GM12878 (cell line): Measurements from ENCODE around the gene DCP1A.

ENCODE experiments used
- ATF3 ChIP-seq: IDR thresholded peaks from 2 replicates; pipeline ENCODE4 v1.6.1; 2011; ENCODE audit warnings: low read depth, mild to moderate bottlenecking, low read length, moderate library complexity, borderline replicate concordance; ENCODE audit errors: extremely low read depth
- BCL3 ChIP-seq: IDR thresholded peaks from 2 replicates; pipeline ENCODE4 v1.6.1; 2011; ENCODE audit warnings: borderline replicate concordance, low read depth, mild to moderate bottlenecking, moderate library complexity, low read length; ENCODE audit not compliant: insufficient read depth, poor library complexity, severe bottlenecking
- CBX5 ChIP-seq: sonication (generic); IDR thresholded peaks from 2 replicates; pipeline ENCODE4 v1.6.1; 2016; ENCODE audit warnings: low read depth, moderate library complexity, mild to moderate bottlenecking, inconsistent platforms
- CREM ChIP-seq: IDR thresholded peaks from 2 replicates; pipeline ENCODE4 v1.6.1; 2014; ENCODE audit warnings: antibody characterized with exemption, low read depth
- CTCF ChIP-seq, 3 experiments: IDR thresholded peaks in 2 of 3; conservative IDR thresholded peaks in 1 of 3; 2 replicates each; pipeline ENCODE4 v1.5.1; 2011; ENCODE audit warnings: low read depth in 3 of 3, low read length in 3 of 3, mild to moderate bottlenecking in 3 of 3, control low read depth in 2 of 3, moderate library complexity in 2 of 3, inconsistent platforms in 1 of 3, mixed read lengths in 1 of 3; ENCODE audit not compliant: control insufficient read depth in 2 of 3, insufficient read depth in 1 of 3; ENCODE audit errors: extremely low read depth in 1 of 3
- ESRRA ChIP-seq: IDR thresholded peaks from 2 replicates; pipeline ENCODE4 v1.6.1; 2012; ENCODE audit warnings: mild to moderate bottlenecking, low read length, improper control_type of control experiment
- JUNB ChIP-seq: IDR thresholded peaks from 2 replicates; pipeline ENCODE4 v1.6.1; 2016; ENCODE audit warnings: antibody characterized with exemption, mild to moderate bottlenecking
- NRF1 ChIP-seq: conservative IDR thresholded peaks from 2 replicates; pipeline ENCODE4 v1.6.1; 2011; ENCODE audit warnings: mild to moderate bottlenecking, low read depth, low read length, improper control_type of control experiment
- REST ChIP-seq: IDR thresholded peaks from 2 replicates; pipeline ENCODE4 v1.6.1; 2012; ENCODE audit warnings: mild to moderate bottlenecking, low read depth, low read length
- SUZ12 ChIP-seq: fragments of 200-600 bp; sonication (generic); IDR thresholded peaks from one replicate; pipeline ENCODE4 v1.6.1; 2018; ENCODE audit warnings: antibody characterized with exemption, mild to moderate bottlenecking; ENCODE audit not compliant: unreplicated experiment

- TF ChIP-seq JUNB = no peak
- TF ChIP-seq NRF1 = no peak
- TF ChIP-seq CTCF (IDR thresholded peaks at IDR 0.05 in 2 of 3, conservative IDR thresholded peaks at IDR 0.05 in 1 of 3; ENCODE audit: control insufficient read depth in 2 of 3, extremely low read depth in 1 of 3, insufficient read depth in 1 of 3, low read depth in 3 of 3, low read length in 3 of 3) = no peak
- no peak for TF ChIP-seq ATF3
- TF ChIP-seq REST = no peak
- TF ChIP-seq BCL3 = no peak
- TF ChIP-seq ESRRA = no peak
- TF ChIP-seq CREM = peak; percentile 83
- no peak for TF ChIP-seq CBX5
- TF ChIP-seq SUZ12 = no peak
Observed at GRCh38 chr3:53254509-53255422, 92.6 kb downstream of the DCP1A start.
